ENCODE data around the gene CHDH.

Gene CHDH

DNA sequence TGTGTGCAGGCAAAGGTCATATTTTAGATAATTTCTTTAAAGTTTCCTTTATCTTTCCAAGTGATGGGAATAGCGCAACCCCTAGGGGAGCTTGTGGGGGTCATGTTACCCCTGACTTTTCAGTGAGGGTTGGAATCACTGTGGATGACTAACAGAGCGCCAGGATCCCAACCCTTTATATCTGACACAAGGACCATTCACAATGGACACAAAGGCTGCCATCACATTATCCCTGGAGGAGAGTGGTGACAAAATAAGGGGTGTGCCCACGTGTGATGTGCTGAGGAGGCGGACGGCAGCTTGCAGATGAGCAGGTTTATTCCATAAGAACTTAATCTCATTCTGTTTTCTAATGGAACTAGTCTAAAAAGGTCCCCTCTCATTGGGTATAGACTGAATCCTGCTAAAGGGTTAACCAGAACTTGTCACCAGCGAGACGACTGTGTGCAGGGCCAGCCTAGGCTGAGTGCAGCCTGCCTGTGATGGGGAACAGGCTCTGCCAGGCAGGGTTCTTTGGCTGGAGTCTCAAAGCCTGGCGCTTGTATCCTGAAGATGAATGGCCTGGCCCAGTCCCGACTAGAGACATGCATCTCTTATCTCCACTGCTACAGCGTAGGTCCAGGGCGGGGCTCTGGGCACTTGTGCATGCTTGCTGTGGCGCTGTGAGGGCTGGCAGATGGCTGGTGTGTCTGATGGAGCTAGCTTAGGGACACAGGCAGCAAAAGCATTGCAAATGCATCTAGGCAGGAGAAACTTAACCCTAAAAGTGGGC, 50.2 kb downstream of the CHDH start:
- TF ChIP-seq, protein P1, sequence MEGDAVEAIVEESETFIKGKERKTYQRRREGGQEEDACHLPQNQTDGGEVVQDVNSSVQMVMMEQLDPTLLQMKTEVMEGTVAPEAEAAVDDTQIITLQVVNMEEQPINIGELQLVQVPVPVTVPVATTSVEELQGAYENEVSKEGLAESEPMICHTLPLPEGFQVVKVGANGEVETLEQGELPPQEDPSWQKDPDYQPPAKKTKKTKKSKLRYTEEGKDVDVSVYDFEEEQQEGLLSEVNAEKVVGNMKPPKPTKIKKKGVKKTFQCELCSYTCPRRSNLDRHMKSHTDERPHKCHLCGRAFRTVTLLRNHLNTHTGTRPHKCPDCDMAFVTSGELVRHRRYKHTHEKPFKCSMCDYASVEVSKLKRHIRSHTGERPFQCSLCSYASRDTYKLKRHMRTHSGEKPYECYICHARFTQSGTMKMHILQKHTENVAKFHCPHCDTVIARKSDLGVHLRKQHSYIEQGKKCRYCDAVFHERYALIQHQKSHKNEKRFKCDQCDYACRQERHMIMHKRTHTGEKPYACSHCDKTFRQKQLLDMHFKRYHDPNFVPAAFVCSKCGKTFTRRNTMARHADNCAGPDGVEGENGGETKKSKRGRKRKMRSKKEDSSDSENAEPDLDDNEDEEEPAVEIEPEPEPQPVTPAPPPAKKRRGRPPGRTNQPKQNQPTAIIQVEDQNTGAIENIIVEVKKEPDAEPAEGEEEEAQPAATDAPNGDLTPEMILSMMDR (IDR thresholded peaks at IDR 0.05; ENCODE audit: unreplicated experiment in 3 of 3), result no peak
- Mint-ChIP-seq H3K4me3 (no peak overlapping the region), H3K4me1 (no peaks in the 10 kb centered on the region), H3K27ac (no peak overlapping the region), H3K9me3 (no peaks in the 10 kb centered on the region), H3K36me3 (ENCODE audit: low read depth) (no peaks in the 10 kb centered on the region), H3K27me3 (ENCODE audit: low read depth) (peaks cover 5% of the 10 kb centered on the region)

DNA sequence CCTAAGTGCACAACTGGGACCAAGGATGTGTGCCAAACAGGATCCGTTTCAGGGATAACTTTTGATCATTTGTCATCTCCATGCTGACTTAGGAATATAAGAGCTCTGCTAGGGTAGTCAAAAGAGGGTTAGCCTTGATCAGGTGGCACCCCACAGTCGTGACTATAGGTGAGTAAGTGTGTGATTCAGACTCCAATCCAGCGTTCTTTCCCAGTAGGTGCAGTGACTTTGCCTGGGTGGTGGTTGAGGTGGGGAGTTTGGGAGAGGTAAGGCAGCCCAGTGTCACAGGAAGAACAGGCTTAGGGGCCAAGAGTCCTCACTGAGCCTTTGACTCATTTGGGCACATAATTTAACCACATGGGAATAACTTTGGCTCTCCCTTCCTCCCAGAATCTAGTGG, 51.0 kb downstream of the CHDH start:
- no peak overlapping the region for H3K4me3 Mint-ChIP-seq
- no peaks in the 10 kb centered on the region for H3K36me3 Mint-ChIP-seq (ENCODE audit: low read depth)
- H3K4me1 Mint-ChIP-seq, result no peaks in the 10 kb centered on the region
- H3K27me3 Mint-ChIP-seq (ENCODE audit: low read depth), result peaks cover 5% of the 10 kb centered on the region
- H3K9me3 Mint-ChIP-seq, result no peaks in the 10 kb centered on the region
- H3K27ac Mint-ChIP-seq, result no peak overlapping the region
- TF ChIP-seq, protein P1 (IDR thresholded peaks at IDR 0.05; ENCODE audit: unreplicated experiment in 3 of 3), result no peak

DNA sequence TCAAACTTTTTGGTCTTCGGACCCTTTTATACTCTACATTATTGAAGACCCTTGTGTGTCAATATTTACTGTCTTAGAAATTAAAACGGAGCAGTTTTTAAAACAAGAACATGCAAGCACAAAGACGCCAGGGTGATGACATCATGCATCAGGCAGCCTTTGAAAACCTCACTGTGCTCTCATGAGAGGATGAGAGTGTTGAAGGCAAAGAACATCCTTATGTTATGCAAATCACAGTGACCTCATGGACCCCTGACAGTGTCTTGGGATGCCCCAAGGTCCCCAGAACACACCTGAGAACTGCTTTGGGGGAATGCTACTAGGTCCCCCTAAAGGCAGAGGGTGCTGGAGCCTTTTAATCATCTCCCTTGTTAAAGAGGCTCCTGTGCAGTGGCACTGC, 51.6 kb downstream of the CHDH start:
- H3K4me3 Mint-ChIP-seq, result no peak overlapping the region
- TF ChIP-seq, protein P1 (IDR thresholded peaks at IDR 0.05; ENCODE audit: unreplicated experiment in 3 of 3), result no peak

DNA sequence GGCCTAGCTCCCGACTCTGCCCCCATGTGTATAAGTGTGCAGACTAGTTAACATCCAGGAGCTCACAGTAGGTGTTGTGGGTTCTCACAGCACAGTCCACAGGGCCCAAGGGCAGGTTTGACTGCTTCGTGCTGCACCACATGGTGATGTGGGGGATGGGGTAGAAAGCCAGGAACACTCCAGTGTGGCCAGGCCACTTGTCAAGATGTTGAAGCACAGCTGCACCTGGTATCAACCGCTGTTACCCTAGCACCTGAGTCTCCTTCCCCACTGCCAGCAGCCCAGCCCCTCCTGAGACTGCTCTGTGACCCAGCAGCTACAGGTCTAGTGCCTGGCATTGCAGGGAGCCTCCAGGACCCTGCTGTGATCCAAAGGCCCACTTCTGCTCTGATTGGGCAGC, 53.4 kb downstream of the CHDH start:
- Mint-ChIP-seq H3K27me3 (ENCODE audit: low read depth) (peaks cover 5% of the 10 kb centered on the region), H3K9me3 (no peaks in the 10 kb centered on the region), H3K4me1 (no peaks in the 10 kb centered on the region), H3K27ac (no peak overlapping the region), H3K36me3 (ENCODE audit: low read depth) (no peaks in the 10 kb centered on the region), H3K4me3 (no peak overlapping the region)
- TF ChIP-seq, protein P1 (IDR thresholded peaks at IDR 0.05; ENCODE audit: unreplicated experiment in 3 of 3), result no peak

More for the DNA sequence above, 51.6 kb downstream of the CHDH start:
- Mint-ChIP-seq H3K36me3 (ENCODE audit: low read depth) (no peaks in the 10 kb centered on the region), H3K4me1 (no peaks in the 10 kb centered on the region), H3K9me3 (no peaks in the 10 kb centered on the region), H3K27me3 (ENCODE audit: low read depth) (peaks cover 5% of the 10 kb centered on the region), H3K27ac (no peak overlapping the region)

DNA sequence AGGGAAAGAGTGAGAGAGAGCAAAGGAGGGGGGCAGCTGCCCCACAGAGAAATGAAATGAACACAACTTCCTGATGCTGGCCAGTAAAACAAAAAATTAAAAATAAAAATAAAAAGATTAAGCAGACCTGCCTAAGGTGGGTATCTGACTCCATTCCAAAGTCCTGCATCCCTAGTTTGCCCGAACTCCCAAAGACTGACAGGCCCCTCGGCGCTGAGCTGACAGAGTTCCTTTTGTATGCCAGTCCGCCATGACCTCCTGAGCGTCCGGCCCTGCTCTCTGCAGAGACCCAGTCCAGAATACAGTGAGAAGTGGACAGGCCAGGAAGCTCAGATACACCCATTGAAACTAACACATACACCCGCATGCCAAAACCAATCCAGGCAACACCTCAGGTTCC, 54.9 kb downstream of the CHDH start:
- H3K36me3 Mint-ChIP-seq (ENCODE audit: low read depth), result no peaks in the 10 kb centered on the region
- H3K4me1 Mint-ChIP-seq, result no peaks in the 10 kb centered on the region
- TF ChIP-seq, protein P1 (IDR thresholded peaks at IDR 0.05; ENCODE audit: unreplicated experiment in 3 of 3), result no peak
- no peaks in the 10 kb centered on the region for H3K9me3 Mint-ChIP-seq
- H3K27ac Mint-ChIP-seq, result no peak overlapping the region
- H3K4me3 Mint-ChIP-seq, result no peak overlapping the region
- peaks cover 5% of the 10 kb centered on the region for H3K27me3 Mint-ChIP-seq (ENCODE audit: low read depth)

DNA sequence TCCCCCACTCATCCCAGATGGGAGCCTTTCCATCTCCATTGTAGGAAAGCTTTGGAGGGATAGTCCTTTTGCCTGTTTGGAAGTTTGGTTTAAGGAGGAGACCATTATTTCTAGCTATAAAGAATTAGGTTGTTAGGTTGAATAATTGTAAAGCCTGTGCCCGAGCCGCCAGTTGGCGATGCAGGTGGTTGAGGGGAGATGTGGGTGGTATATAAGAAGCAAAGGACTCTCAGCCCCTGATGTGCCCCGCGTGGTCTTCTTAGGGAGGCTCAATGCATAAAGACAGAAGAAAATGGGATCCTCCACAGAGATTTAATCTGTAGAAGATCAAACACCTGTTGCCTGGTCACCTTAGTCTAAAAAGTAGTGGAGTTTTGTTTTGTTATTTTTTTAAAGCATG, 55.7 kb downstream of the CHDH start:
- no peaks in the 10 kb centered on the region for H3K9me3 Mint-ChIP-seq
- TF ChIP-seq, protein P1 (IDR thresholded peaks at IDR 0.05; ENCODE audit: unreplicated experiment in 3 of 3), result no peak
- no peak overlapping the region for H3K27ac Mint-ChIP-seq
- no peaks in the 10 kb centered on the region for H3K36me3 Mint-ChIP-seq (ENCODE audit: low read depth)
- H3K4me1 Mint-ChIP-seq, result no peaks in the 10 kb centered on the region
- H3K4me3 Mint-ChIP-seq, result no peak overlapping the region
- peaks cover 9% of the 10 kb centered on the region for H3K27me3 Mint-ChIP-seq (ENCODE audit: low read depth)
